GM21360 (cell line): ENCODE data around the gene PNMA1.

ENCODE experiments used
- ATAC-seq: cut with Tn5 transposase; IDR thresholded peaks from one replicate; pipeline ENCODE4 v1.9.1; 2021; ENCODE audit warnings: mild to moderate bottlenecking, moderate library complexity; ENCODE audit not compliant: unreplicated experiment

The PNMA1 gene

DNA sequence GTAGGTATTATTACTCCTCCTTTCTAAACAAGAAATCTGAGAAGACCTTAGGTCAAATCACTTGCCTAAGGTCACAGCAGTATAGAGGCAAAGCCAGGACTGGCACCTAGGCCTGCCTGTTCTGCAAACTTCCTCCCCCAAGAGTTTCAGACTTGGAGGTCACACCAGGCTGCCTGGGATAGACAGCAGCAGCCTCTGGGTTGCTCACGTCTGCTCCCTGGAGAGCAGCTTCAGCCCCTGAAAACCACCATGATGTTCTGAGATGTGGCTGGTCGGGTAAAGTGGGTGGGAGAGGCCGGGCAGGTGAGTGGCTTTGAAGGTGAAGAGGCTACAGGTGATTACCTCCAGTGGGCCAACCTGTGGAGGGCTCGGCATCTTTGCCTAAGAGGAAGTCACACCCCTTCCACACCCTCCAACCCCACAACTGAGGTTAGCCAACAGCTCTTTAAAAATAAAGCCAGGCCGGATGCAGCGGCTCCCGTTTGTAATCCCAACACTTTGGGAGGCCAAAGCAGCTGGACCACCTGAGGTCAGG lies 37.0 kb upstream of the PNMA1 start:
- no peak for ATAC-seq

- ATAC-seq, result no peak
Observed at GRCh38 chr14:73750531-73750901, 36.3 kb upstream of the PNMA1 start.

GRCh38 chr14:73749706-73750530 lies 35.7 kb upstream of the PNMA1 start:
- no peak for ATAC-seq

DNA sequence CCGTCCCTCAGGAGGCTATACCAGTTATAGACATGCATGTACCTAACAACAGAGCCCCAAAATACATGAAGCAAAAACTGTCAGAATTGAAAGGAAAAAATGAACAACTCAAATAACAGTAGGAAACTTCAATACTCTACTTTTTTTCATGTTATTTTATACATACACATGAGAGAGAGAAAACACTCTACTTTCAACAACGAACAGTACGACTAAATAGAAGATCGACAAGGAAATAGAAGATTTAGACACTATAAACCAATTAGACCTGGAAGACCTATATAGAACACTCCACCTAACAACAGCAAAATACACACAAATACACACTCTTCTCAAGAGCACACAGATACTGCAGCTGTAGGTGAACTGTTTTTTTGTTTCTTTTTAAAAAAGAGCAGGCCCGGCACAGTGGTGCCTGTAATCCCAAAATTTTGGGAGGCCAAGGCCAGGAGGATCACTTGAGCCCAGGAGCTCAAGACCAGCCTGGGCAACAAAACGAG lies 34.7 kb upstream of the PNMA1 start:
- no peak for ATAC-seq

DNA sequence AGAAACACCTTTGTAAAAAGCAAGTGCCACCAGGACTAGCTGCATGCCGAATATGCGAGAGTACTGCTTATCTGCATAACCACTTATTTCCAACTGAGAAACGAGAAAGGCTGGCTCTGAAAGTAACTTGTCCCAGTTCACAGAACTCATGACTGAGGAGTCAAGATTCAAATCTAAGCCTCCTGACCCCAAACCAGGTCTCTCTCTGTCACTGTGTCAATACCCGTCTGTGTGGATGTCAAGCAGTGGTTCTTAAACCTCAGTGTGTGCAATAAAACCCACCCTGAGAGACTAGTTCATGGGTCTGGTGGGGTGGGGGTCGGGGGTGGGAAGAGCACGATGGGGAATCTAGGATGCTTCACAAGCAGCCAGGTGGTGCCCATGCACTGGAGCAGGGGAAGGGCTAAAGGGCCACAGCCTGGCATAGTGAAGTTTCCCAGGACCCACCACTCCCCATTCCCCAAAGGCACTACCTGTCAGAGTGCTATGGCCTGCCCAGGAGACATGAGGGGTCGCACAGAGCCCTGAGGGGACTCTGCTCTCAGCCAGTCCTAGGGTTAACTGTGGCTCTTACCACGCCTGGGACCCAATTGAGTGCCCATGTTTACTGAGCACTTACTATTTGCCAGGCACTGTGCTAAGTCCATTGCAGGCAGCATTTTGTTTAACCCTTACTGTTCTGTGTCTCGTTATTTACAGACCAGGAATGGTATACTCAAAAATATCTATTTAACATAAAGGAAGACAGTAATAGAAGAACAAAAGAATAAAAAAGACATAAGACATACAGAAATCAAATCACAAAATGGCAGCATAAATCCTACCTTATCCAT lies 33.4 kb upstream of the PNMA1 start:
- ATAC-seq, result no peak

- ATAC-seq, result no peak
Observed at GRCh38 chr14:73746520-73747378, 32.6 kb upstream of the PNMA1 start.

DNA sequence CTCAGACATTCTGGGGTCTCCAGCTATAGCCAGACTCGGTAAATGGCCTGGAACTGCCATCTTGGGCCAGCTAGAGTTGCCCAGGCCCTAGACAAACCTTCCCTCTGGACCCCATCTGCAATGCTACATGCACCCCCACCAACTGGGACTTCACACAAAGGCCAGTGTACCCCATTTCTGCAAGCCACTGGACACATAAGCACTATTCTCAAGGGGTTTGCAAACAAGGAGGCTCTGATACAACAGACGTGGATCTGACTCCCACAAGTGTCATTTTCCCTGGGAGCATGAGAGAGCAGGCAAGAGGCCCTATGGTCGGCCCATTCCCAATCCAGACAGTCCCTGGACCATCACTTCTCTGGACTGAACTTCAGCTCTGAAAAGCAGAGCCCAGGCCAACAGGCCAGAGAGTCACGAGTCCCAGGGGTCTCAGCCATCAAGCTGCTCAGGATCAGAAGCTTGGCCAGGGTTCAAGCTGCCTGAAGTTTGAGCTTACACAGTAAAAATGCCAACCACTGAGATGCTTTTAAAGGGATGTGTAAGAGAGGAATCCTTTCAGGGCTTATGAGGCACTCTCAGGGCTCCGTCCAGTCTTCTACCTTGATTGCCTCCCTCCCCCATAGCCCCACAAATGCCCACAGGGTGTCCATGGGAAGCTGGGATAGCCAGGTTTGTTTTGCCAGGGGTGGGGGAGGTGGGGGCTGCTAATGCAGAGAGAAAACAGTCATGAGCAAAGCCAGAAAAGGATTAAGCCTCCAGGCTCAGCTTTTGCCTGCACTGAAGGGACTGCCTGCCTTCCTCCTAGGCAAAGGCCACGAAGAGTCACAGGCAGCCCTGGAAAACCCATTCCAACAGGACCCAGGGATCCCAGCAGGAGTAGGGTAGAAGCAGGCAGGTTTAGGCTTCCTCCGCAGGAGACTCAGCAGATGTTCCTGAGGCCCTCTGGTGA lies 31.7 kb upstream of the PNMA1 start:
- no peak for ATAC-seq

- no peak for ATAC-seq
Observed at GRCh38 chr14:73744874-73745529, 30.8 kb upstream of the PNMA1 start.

DNA sequence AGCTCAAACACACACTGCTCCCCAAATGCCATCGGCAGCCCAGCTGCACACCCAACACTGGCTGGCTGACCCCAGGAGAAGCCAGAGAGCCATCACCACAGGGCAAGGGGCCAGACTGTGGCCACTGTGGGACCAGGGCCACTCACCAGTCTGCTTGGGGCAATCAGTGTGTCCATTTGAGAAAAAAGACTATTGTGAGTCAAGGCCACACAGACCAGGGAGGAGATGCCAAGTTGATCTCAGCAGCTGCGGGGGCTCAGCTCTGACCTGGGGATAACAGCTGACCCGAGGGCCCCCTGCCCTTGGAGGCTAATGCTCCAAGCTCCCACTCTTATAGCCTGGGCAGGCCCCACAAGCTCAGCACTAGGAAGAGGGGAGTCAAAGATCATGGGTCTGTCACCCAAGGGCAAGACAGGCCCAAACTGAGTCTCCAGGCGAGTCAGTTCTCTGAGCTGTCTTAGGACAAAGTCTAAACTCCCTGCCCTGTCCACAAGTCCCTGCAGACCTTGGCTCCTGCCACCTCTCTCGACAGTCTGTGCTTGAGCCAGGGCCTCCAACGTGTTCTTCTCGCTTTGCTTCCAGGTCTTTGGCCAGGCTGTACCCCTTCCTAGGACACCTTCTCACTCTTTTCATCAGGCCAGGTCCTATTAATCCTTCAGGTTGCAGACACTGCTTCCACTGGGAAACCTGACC lies 30.1 kb upstream of the PNMA1 start:
- no peak for ATAC-seq

DNA sequence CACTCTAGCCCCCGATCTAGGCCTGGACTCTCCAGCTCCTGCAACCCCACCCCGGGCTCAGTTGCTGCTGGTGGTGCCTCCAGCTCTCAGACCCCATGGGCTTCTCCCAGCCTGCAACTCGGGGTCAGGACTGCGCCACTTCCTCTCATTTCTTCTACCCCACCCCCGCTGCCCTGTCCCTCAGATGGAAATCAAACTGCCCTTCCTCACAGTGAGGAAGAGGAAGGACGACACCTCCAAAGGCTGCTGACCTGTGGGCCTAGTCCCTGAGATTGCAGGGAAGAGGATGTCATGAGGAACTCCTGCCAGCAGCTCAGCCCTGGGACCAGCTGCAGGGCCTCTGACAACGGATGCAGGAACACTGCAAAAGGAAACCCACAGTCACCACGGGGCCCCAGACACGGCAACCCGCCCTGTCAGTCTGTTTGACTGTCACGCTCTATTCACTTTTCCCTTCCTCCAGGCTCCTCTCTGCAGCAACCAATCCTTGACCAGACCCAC lies 29.3 kb upstream of the PNMA1 start:
- ATAC-seq, result no peak

DNA sequence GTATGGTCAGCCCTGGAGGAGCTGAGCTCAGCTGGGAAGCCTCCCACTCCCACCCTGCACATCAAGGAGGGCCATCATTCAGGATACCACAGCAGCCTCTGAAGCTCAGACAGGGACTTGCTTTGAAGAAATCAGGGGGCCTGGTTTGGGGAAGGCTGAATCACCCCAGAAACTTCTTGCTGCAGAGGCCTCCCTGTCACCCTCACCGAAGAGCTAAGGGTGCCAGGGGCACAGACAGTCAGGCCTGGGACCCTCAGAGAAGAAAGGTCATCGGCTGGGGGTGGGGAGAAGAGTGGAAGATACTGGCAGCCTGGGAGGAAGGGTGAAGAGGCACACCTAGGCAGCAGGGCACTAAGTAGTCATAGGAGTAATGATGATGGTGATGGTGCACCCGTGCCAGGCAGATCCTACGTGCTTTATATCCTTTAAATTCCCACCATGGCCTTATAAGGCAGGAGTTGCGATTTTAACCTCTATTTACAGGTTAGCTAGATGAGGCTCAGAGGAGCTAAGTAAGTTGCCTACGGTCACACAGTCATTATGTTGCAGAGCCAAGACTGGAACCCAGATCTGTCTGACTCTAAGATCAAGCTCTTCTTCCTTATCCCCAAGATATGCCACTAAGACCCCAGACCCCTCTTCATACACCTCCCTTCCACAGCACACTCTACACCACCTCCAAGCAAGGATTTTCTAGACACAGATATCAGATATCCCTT lies 28.5 kb upstream of the PNMA1 start:
- ATAC-seq, result no peak

- no peak for ATAC-seq
Observed at GRCh38 chr14:73741876-73742519, 27.8 kb upstream of the PNMA1 start.

- no peak for ATAC-seq
Observed at GRCh38 chr14:73741386-73741875, 27.2 kb upstream of the PNMA1 start.

DNA sequence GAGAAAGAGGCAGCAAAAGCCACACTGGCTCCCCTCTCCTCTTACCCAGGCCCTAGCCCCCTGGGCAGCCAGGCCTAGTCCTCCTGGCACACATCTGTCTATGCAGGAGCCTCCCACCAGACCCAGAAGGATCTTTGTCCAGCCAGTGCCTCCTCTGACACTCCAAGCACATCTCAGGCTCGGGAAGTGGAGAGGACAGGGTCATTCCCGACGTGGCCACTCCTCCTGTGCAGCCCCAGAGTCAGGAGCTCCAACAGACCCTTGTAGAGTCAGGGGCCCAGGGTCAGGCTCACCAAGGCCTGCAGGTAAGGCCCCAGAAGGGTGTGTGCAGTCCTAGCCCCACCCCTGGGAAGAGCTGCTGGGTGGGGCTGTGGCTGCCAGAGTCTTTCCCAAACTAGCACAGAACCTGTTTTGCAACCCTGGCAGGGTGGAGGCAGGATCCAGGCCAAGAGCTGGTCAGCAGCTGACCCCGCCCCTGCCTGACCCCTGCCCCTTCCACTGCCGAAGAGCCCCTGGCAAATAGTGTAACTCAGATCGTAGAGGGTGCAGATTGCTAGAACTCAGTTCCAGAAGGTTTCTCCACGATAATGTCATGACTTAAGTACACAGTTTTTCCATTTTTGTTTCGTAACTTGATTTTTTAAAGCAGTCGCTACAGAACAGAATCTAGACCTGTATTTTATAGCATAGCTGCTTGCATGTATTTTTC lies 26.6 kb upstream of the PNMA1 start:
- ATAC-seq, result no peak

GRCh38 chr14:73739899-73740617 lies 25.9 kb upstream of the PNMA1 start:
- no peak for ATAC-seq
